Measurements from ENCODE around the gene MSLN.

The MSLN gene

DNA sequence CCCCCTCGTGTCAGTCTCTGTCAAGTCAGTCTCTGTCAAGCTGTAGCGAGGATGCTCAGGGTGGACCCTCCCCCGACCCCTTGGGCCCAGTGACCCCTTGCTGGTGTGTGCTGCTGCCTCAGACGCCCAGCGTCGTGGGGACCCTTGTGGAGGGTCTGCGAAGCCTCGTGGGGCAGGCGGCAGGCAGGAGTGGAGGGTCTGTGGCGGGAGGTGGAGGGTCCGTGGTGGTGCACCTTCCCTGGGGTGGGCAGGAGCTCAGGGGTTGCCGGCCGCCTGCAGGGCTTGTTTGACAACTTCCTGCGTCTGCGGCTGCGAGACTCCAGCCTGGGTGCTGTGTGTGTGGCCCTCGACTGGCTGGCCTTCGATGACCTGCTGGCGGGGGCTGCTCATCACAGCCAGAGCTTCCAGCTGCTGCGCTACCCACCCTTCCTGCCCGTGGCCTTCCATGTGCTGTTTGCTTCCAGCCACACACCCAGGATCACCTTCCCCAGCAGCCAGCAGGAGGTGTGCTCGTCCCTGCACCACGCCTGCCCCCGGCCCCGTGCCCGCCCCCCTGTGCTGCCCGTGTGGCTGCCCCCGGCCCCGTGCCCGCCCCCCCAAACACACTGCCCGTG, 34.4 kb downstream of the MSLN start:
- no peak for DNase-seq

DNA sequence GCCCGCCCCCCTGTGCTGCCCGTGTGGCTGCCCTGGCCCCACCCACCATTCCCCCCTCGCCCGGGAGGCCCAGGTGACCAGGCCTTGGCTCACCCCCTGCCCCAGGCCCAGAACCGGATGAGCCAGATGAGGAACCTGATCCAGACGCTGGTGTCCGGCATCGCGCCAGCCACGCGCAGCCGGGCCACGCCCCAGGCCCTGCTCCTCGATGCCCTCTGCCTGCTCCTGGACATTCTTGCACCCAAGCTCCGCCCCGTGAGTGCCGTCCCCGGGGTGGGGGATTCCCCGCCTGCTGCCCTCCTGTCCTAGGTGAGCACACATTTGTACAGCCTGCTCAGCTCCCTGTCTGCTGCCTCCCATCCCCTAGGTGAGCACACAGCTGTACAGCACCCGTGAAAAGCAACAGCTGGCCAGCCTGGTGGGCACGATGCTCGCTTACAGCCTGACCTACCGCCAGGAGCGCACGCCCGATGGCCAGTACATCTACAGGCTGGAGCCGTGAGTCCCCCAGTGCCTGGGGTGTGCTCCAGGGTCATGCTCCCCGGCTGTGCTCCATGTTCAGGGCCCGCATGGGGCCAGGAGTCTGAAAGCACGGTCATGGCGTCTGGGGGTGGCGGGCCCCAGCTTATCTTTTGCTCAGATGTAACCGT, 35.2 kb downstream of the MSLN start:
- no peak for DNase-seq

DNA sequence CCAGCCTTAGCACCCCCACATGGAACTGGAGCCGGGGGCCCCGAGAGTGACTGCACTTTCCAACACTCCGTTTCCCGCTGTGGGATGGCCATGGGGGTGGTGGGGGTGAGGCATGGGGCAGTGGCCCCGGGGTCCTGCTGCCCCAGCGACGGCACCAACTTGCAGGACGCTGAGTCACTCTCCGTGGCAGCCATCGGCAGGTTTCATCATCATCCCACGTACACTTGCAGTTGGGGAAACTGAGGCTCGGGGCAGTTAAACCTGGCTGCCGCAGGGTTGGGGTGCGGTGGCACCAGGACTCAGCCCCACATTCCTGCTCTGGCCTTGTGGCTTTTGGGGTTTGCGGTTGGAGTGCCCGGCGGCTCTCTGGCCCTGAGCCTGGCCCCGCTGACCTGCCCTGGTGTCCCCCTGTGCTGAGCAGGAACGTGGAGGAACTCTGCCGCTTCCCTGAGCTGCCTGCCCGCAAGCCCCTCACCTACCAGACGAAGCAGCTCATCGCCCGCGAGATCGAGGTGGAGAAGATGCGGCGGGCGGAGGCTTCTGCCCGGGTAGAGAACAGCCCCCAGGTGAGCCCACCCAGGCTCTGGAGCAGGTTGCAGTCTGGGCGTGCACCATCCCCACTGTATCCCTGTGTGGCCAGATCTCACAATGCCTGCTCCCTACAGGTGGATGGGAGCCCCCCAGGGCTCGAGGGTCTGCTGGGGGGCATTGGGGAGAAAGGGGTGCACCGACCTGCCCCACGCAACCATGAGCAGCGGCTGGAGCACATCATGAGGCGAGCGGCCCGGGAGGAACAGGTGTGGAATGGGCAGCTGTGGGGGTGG, 36.0 kb downstream of the MSLN start:
- DNase-seq: no peak

DNA sequence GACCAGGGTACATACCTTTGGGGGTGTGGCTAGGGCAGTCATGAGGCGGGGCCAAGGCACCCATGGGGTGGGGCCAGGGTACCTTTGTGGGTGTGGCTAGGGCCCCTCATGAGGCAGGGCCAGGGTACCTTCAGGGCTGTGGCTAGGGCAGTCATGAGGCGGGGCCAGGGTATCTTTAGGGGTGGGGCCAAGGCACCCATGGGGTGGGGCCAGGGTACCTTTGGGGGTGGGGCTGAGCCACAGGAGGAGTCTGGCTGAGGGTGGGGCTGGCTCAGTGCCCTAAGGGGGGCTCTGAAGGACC, 36.5 kb downstream of the MSLN start:
- DNase-seq: no peak

DNA sequence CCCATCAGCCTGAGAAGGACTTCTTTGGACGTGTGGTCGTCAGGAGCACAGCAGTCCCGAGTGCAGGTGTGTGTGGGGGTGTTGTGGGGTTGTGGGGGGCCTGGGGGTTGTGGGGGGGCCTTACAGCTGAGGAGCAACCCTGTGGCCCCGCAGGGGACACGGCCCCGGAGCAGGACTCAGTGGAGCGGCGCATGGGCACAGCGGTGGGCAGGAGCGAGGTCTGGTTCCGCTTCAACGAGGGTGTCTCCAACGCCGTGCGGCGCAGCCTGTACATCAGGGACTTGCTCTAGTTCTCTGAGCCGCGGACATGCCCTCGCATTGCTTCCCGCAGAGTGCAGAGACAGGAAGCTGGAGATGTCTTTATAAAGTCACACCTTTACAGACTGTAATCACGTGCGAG, 37.2 kb downstream of the MSLN start:
- no peak for DNase-seq

DNA sequence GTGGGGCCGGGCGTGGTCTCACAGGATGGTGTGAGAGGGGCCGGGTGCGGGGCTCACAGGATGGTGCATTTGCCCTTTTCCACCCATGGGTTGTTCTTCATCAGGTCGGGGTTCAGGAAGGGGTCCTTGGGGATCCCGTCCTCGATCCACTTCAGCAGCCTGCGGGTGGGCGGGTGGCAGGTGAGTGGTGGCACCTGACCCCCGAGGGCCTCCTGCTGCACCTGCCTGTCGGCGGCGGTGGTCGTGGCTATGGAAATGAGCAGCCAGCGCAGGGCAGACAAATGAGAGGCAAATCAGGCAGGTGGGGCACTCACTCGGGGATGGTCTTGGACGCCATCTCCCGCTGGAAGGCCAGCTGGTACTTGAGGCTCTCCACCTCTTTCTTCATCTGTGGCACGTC, 38.1 kb downstream of the MSLN start:
- DNase-seq: no peak

DNA sequence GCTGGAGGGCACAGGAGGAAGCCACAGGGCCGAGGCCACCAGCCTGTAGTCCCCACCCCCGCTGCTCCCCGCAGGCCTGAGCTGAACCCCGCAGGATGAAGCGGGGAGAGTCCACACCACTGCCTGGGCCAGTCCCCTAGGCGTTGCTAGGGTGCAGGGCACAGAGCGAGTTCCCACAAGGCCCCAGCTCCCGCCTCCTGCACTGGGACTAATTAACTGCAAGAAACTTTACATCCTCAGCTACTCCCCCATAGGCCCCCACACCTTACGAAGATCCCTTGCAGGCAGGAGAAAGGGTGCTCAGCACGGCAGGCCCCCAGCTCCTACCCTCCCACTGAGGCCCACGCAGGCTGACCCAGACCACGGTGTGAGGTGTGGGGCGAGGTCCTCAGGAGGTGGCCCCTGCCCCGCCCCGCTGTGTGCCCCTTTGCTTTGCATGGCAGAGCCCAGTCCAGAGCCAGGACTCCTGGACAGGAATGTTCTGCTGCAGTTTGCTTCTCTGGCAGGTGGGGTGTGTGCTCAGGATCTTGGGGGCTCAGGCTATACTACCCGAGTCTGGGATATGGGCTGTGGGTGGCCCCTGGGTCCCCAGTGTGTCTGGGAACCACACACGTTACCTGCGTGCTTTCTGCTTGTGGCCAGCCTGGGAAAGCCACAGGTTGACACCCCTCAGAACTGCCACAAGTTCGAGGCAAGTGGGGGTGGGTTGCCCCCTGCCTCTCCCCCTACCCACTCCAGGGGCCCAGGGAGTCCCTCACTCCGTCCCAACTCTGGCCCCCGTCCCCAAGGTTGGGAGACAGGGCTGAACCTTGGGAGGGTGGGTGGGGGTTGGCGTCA, 38.8 kb downstream of the MSLN start:
- no peak for DNase-seq

DNA sequence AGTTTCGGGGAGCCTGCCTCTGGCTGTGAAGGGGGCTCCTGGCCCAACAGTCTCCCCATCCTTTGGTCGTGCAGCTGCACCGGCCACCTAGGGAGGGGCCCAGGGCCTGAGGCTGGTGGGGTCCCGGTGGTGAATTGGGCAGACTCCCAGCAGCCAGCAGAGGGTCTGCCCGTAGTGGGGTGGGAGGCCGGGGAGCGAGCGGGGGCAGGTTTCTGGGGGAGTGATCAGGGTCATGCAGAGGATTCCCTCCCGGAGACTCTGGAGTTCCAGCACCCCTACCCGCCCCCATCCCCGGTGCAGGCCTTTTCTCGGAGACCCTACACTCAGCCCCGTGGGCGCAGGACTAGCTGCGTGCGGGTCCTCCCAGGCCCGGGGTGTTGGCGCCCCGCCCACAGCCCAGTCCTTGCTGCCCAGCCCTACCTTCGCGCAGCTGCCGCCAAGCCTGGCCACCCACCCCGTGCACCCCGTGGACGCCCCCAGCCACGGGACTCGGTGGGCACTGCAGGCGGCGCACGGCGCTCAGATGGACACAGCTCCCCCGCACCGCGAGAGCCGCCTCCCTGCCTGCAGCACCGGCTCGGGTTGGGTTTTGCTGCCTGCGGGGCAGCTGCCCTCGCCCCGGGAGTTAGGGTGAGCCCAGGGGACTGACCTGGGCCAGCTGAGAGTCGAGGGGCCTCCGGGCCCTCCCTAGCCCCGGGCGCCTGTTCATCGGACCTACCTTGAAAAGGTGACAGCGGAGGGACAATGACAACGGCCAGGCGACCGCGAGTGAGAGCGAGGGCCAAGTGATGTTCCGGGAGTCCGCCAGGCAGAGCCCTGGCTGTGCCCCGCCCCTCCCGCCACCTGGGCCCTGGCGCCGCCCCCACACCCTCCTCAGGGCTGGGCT, 39.7 kb downstream of the MSLN start, which contains the start of gene GNG13:
GNG13 (minus strand) TSS at position 787 of the 886 bp plus-strand sequence. CDS start 1,657 bp downstream, outside the sequence.
- DNase-seq: no peak

DNA sequence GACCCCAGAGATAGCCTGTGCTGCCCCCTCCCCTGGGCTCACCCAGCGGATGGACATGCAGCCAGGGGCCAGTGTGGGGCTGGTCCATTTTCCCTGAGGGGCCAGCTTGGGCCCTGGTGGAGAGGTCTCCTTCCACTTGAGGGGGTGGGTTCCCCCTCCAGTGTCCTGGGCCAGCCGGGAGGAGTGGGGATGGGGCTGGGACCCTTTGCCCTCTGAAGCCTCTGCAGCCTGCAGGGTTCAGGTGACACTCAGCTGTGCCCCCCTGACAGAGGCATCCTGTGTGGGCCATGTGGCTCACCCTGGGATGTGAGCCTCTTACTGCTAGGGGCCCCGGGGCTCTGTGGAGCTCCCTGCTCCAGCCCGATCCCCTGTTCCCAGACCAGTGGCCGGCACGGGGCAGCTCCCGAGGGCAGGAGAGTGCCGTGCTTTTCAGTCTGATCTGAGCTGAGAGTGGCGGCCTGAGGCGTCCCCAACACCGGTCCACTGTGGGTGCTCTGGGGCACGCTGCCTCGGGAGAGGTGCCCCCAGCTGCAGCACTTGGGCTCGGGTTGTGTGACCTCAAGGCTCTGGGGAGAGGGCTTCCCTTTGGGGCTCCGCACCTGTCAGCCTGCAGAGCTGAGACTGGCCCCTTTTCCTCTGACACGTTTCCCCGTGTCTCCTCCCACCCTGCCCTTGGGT, 40.4 kb downstream of the MSLN start:
- no peak for DNase-seq

DNA sequence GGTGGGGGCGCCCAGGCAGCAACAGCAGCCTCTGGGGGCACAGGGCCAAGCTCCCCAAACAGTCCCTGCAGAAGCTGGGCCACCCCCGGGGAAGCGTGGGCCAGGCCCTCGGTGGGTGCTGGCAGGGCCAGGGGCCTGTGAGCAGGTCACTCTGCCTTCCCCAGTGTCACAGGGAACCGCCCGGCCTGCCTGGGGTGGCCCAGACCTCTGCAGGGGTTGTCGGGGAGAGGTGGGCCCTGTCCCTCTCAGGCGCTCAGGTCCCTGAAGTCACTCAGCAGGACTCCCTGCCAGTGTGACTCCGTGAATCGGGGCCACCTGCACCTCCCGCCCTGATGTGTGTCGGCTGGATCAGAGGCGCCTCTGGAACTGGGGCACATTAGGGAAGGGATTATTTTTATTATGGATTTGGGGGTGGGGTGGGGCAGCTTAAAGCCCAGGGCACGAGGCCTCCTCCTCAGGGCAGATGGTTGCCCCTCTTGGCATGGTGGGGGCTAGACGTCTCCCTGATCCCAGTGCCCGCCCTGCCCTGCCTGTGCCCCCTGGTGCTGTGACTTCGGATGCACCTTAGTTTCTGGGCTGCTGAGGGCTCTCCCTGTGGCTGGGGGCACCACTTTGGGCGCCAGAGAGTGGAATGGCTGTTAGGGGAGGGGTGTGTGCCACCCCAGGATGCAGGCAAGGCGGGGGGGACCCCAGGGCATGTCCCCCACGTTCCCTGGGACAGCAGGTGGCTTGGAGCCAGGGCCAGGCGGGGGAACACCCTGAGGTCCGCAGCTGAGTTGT, 41.2 kb downstream of the MSLN start:
- no peak for DNase-seq

DNA sequence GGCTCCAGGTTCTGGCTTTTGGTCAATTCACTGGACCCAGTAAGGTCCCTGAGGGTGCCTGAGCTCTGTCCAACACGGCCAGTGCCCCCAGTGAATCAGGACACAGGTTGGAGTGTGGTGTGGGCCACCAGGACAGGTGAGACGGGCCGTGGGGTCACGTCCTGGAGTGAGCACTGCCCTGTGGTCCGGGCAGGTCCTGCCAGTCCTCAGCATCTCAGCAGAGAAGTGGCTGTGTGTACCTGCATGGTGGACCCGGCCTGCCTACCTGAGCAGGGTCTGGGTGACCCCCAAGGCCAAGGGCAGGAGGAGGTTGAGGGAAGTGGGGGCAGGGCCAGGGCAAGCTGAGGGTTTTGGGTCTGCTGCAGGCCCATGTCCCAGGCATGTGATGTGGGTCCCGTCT, 41.9 kb downstream of the MSLN start:
- DNase-seq: no peak

DNA sequence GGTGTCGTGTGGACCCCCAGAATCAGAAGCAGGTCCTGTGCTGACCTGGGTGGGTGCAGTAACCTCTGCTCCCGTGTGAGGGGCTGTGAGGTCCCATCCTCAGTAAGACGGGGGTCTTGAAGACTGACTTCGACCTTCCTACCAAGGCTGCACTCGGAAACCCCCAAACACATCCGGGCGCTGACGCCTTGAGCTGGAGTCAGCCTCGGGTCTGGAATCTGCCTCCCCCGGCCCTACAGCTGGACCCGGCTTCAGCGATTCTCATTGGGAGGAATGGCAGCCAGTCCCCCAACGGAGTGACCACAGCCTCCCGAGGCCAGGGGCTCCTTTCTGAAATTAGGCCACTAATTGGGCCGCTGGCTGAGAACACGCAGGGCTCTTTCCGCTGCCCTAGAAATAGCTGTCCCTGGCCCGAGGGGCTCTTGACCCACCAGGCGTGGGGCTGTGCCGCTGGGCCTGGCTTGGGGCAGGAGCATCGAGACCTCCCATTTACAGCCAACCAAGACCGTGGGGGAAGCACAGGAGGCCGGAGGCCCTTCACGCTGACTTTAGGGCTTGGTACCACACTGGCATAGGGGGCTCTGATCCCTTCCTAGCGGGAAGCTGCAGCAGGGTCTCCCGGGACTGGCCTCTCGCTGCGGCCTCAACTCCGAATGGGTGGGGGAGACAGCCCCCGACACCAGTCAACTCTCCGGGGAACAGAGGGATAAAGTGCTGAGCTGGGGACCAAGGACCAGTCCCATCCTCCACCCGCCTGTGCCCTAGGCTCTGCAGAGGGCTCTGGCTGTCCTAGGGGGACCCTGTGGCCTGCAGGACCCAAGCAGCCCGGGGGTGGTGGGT, 42.6 kb downstream of the MSLN start:
- DNase-seq: no peak

DNA sequence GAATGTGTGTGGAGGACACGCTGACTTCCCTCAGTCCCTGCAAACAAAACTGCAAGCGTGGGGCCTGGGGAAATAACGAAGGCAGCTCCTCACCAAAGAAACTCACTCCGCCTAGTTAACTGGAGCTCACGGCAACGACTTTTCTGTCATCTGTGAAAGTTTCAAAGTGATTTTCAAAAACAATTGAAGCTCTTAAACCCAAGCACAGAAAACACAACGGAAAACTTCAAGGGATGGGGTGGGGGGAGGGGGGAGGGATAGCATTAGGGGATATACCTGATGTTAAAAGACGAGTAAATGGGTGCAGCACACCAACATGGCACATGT, 43.2 kb downstream of the MSLN start:
- no peak for DNase-seq

DNA sequence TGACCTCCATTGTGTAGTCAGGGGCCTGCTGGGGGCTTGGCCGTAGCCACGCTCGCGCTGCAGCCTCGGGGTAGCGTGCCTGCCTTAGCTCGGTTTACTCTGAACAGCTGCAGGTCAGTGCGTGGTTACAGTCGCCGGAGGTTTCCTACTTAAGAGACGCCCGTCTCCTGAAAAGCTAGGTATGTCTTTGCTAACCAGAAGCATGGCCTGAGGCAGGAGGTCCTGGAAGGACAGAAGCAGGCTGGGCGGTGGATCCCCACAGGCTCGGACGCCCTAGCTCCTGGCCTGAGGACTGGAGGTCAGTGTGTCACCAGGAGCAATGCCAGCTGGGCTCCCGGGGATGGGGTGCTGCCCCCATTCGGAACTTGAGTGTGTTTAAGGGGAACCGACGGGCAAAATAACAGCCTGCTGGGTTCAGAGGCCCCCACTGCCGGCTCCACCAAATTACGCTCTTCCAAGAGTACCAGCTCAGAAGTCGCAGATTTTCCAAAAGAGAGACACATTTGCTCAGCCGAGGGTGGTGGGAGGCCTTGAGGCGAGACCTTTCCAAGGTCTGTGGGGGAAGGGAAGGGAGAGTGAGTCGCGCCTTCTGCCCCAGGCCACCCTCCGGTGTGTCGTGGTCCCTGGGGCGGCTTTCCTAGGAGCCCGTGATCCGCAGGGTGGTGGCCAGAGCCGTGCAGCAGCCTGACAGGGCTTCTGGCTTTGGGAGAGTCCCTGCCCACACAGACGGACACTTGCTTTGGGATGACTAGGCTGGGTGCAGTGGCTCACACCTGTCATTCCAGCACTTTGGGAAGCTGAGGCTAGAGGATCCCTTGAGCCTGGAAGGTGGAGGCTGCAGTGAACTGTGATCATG, 43.9 kb downstream of the MSLN start:
- no peak for DNase-seq

DNA sequence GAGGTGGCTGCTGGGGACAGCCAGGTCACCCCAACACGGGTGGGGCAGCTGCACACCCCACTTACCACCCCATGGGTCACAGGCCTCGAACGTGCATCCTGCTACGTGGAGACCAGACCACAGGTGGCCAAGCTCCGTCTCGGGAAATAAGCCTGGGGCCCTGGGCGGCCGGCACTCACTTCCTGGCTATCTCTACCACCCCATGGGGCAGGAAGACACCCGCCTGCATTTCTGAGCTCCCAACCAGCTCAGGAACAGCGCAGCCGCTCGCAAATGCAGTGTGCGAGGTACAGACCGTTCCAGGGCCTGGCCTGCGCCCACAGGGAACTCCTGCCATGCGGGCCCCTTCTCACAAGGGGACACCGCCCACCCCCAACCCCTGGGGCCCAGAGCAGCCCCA, 44.9 kb downstream of the MSLN start:
- DNase-seq: no peak

DNA sequence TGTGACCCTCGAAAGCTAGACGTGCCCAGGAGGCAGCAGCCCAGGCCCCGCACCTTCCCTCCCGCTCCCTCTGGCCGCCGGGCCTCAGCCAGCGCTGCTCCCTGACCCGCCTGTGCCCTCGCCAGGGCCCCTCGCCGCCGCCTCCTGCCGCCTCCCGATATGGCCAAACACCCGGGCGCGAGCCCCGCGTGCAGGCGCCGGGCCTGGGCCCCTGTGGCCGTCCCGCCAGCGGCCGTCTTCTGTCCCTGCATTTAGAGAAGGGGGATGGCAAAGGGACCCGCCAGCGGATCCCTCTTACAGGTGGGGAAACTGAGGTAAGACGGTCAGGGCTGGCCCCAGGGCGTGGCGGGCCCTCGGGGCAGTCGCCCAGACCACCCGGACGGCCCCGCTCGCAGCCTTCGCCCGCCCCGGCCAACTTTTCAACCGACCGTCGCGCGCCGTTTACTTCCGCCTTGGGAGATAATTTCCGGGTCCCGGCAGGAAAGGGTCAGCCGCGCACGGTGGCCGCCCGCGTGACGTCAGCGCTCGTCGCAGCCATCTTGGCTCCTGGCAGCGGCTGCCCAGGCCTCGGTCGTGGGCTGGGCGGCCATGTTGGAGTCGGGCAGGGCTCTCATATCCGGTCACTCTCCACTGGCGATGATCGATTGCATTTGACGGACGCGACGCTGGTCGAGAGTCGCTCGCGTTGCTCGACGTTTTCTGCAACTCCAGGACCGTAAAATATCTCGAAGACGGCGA, 47.0 kb downstream of the MSLN start:
- peak; percentile 47 for DNase-seq

DNA sequence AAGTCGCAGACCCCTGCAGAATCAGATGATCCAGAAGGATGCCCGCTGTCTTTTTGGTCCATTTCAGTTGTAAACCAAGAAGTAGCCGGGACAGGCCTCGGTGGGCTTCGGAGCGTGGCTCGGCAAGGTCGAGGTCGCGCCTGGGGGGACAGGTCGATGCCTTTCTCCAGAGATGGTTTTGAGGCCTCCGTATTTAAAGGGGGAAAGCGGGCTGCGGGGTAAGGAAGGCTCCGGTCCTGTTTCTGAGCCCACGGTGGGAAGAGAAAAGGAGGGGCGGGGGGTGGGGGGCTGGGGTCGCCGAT, 47.5 kb downstream of the MSLN start:
- no peak for DNase-seq

DNA sequence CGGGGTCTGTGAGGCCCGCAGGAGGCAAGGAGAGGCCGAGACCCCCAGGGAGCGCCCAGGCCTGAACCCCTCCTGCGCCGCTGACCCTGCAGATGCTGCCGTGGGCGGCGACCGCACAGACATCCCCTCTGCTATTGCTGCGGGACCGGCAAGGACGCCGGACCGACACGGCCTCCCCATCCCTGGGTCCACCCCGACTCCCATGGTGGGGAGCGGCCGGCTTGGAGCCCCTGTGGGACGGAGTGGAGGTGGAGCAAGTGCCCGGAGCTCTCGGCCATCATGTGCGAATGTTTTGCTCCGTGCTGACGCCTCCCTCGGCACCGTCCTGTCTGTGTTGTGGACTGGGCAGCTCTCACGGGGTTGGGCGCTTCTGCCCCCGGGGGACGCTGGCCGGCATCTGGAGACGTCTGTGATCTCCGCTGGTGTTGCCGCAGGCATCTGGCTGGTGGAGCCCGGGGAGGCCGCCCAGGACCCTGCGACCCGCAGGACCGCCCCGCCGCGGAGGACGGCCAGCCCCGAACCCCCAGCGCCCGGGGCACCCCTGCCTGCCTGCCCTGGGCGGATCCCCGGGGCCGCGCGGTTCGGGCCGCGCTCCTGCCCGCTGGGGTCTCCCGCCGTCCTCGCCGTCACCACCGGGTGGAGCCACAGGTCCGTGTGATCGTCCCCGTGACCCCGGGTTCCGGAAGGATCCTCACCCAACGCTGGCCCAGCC, 52.8 kb downstream of the MSLN start:
- DNase-seq: no peak

Data from NCI-H1694 treated with DMSO at 0.1 percent for 48 hours (cell line).